H1 (cell line): ENCODE data around the gene SIK2. TPM values are rescaled to one million over a fixed set of nuclear protein-coding genes. Genes with fewer than 3 reads are reported as not detected.

Source experiments
- CBX5 ChIP-seq: fragments of 300-800, 300-1000 bp; sonication (generic); IDR thresholded peaks from 2 replicates; pipeline ENCODE4 v1.7.1; 2016; ENCODE audit warnings: antibody characterized with exemption, low read length, low read depth
- CHD2 ChIP-seq: IDR thresholded peaks from 2 replicates; pipeline ENCODE4 v1.6.1; 2012; ENCODE audit warnings: low read length, improper control_type of control experiment
- JUN ChIP-seq: IDR thresholded peaks from 2 replicates; pipeline ENCODE4 v1.6.1; 2011; ENCODE audit warnings: low read depth, mild to moderate bottlenecking, improper control_type of control experiment, low read length
- YY1 ChIP-seq: IDR thresholded peaks from 2 replicates; pipeline ENCODE4 v1.6.1; 2011; ENCODE audit warnings: low read depth, mild to moderate bottlenecking, low read length
- polyA plus RNA-seq, 7 experiments: library from polyadenylated mRNA; depleted of rRNA in 3 of 7; stranded (reverse) in 5 of 7; unstranded in 2 of 7; fragments of >200 nt in 5 of 7; fragments of 200-250 nt in 2 of 7; gene quantifications; 1 replicate in 5 of 7; 2 replicates in 1 of 7; 4 replicates in 1 of 7; pipeline versions ENCODE4 v1.2.1 to v1.2.3, GENCODE V29; 2011 to 2013; ENCODE audit warnings: missing spikeins in 2 of 7, mixed read lengths in 2 of 7
- total RNA-seq: library from RNA; stranded (reverse); fragmentation: NEBNext Ultra II Directional; extraction: Animal tissue kit (Norgen Biotek cat#: 25700); gene quantifications from 2 replicates; pipeline ENCODE4 v1.2.1, GENCODE V29; 2021

SIK2 gene
- total and polyA plus RNA-seq, 2 of the 8 experiments (the other 6 are each of a cell fraction or from before 2014, with no cell fraction given), result 8.8 to 11.2 TPM

DNA sequence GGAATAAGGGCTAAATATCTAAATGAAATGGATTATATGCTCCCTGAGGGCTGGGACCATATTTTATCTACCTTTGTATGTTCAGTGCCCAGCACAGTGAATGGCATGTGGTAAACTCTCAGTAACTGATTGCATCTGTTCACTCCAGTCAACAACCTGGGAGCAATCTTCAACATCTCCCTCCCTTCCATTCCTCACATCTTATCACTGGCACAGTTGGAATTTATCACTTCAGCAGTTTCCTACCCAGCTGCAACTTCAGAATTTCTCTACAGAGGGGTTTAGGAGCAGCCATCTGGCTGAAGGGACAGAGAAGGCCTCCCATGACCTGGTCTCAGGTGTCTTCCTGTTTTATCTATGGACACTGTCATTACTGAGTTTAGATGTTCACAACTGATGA lies 9.8 kb upstream of the SIK2 start (continued):
- TF ChIP-seq CBX5, result no peak
- no peak for TF ChIP-seq JUN
- TF ChIP-seq YY1, result no peak
- TF ChIP-seq CHD2, result no peak
